Measurements from ENCODE around the gene PLEKHA7. TPM values are rescaled to one million over a fixed set of nuclear protein-coding genes. Genes with fewer than 3 reads are reported as not detected.

The PLEKHA7 gene
- total and polyA plus RNA-seq, 2 of the 13 experiments (the other 11 are each of a cell fraction or from before 2014, with no cell fraction given): 17.5 to 18.7 TPM

GRCh38 chr11:16987205-16987568 lies 27.0 kb downstream of the PLEKHA7 start (continued):
- TF ChIP-seq RXRB (CRISPR knock-in tag; IDR thresholded peaks at IDR 0.05; ENCODE audit: borderline replicate concordance) (peak; percentile 24; the same call in 1 of the 2 replicates), ZBTB26 (CRISPR knock-in tag; IDR thresholded peaks at IDR 0.05; ENCODE audit: borderline replicate concordance) (no peak), ZXDC (CRISPR knock-in tag; IDR thresholded peaks at IDR 0.05) (no peak), SNAI1 (CRISPR knock-in tag; IDR thresholded peaks at IDR 0.05; ENCODE audit: borderline replicate concordance) (no peak), ZNF580 (CRISPR knock-in tag; IDR thresholded peaks at IDR 0.05; ENCODE audit: borderline replicate concordance, low read depth) (no peak), HNRNPUL1 (IDR thresholded peaks at IDR 0.05; ENCODE audit: low read depth, low read length) (no peak), ATAD3A (CRISPR knock-in tag; IDR thresholded peaks at IDR 0.05) (no peak), ZSCAN20 (CRISPR knock-in tag; IDR thresholded peaks at IDR 0.05; ENCODE audit: borderline replicate concordance) (no peak), DBP (CRISPR knock-in tag; IDR thresholded peaks at IDR 0.05; ENCODE audit: not compliant biosample characterization) (no peak), RXRA (CRISPR knock-in tag; IDR thresholded peaks at IDR 0.05) (peak; percentile 34; the same call in 1 of the 2 replicates), ZNF746 (CRISPR knock-in tag; IDR thresholded peaks at IDR 0.05) (no peak), ZNF607 (CRISPR knock-in tag; IDR thresholded peaks at IDR 0.05; ENCODE audit: borderline replicate concordance) (no peak), SMARCC2 (IDR thresholded peaks at IDR 0.05) (no peak), FOXJ3 (CRISPR knock-in tag; IDR thresholded peaks at IDR 0.05; ENCODE audit: borderline replicate concordance) (no peak), NFIB (CRISPR knock-in tag; IDR thresholded peaks at IDR 0.05; ENCODE audit: borderline replicate concordance) (no peak), MZF1 (CRISPR knock-in tag; IDR thresholded peaks at IDR 0.05; ENCODE audit: borderline replicate concordance) (no peak), CREM (IDR thresholded peaks at IDR 0.05) (no peak), CREM (CRISPR knock-in tag; IDR thresholded peaks at IDR 0.05) (no peak), NR0B2 (CRISPR knock-in tag; IDR thresholded peaks at IDR 0.05) (no peak), RBM22 (optimal IDR thresholded peaks at IDR 0.05; ENCODE audit: low read length) (no peak), ZNF609 (CRISPR knock-in tag; IDR thresholded peaks at IDR 0.05; ENCODE audit: borderline replicate concordance) (no peak)
